Daoy (cell line): ENCODE data around the gene EEFSEC. TPM values are rescaled to one million over a fixed set of nuclear protein-coding genes. Genes with fewer than 3 reads are reported as not detected.

Experiments used
- DNase-seq: peaks from one replicate; pipeline ENCODE4 v3.0.0-alpha.2; 2015; ENCODE audit warnings: low read depth
- total RNA-seq: library from RNA; depleted of rRNA; stranded (reverse); fragments of >200 nt; shearing (Covaris generic); gene quantifications from 2 replicates; pipeline ENCODE4 v1.2.3, GENCODE V29; 2014

Gene EEFSEC
- total RNA-seq, 1 experiment from 2014 or later = 4.4 TPM

GRCh38 chr3:128426128-128426921 lies 273.0 kb downstream of the EEFSEC start:
- DNase-seq = peak; percentile 61

GRCh38 chr3:128427175-128427857 lies 274.0 kb downstream of the EEFSEC start:
- no peak for DNase-seq

- no peak for DNase-seq
Observed at GRCh38 chr3:128427872-128428822, 274.9 kb downstream of the EEFSEC start.

GRCh38 chr3:128429275-128429674 lies 276.0 kb downstream of the EEFSEC start:
- no peak for DNase-seq

- no peak for DNase-seq
Observed at GRCh38 chr3:128429751-128430150, 276.5 kb downstream of the EEFSEC start.

GRCh38 chr3:128430301-128430700 lies 277.0 kb downstream of the EEFSEC start:
- no peak for DNase-seq

GRCh38 chr3:128430731-128431130 lies 277.4 kb downstream of the EEFSEC start:
- DNase-seq = no peak

- DNase-seq = no peak
Observed at GRCh38 chr3:128431803-128432300, 278.6 kb downstream of the EEFSEC start.

GRCh38 chr3:128432301-128432970 lies 279.2 kb downstream of the EEFSEC start:
- no peak for DNase-seq

GRCh38 chr3:128432971-128433836 lies 279.9 kb downstream of the EEFSEC start:
- peak; percentile 25 for DNase-seq

GRCh38 chr3:128433837-128434165 lies 280.5 kb downstream of the EEFSEC start:
- no peak for DNase-seq

- no peak for DNase-seq
Observed at GRCh38 chr3:128434524-128434923, 281.2 kb downstream of the EEFSEC start.

GRCh38 chr3:128435058-128435457 lies 281.8 kb downstream of the EEFSEC start:
- DNase-seq = no peak

GRCh38 chr3:128435561-128435960 lies 282.3 kb downstream of the EEFSEC start:
- DNase-seq = no peak

GRCh38 chr3:128436214-128436613 lies 282.9 kb downstream of the EEFSEC start:
- no peak for DNase-seq

- no peak for DNase-seq
Observed at GRCh38 chr3:128438488-128439072, 285.3 kb downstream of the EEFSEC start.

GRCh38 chr3:128439226-128439625 lies 285.9 kb downstream of the EEFSEC start:
- no peak for DNase-seq

GRCh38 chr3:128442070-128442469 lies 288.8 kb downstream of the EEFSEC start:
- no peak for DNase-seq

- no peak for DNase-seq
Observed at GRCh38 chr3:128442949-128443348, 289.7 kb downstream of the EEFSEC start.

- no peak for DNase-seq
Observed at GRCh38 chr3:128443771-128444170, 290.5 kb downstream of the EEFSEC start.
